ENCODE measurements around the gene SHANK2. TPM values are rescaled to one million over a fixed set of nuclear protein-coding genes. Genes with fewer than 3 reads are reported as not detected.

SHANK2 gene
- total RNA-seq, 1 donor from 2014 or later = 40.0 TPM

GRCh38 chr11:71202598-71202944 lies 49.8 kb downstream of the SHANK2 start:
- DNase-seq (ENCODE audit: low spot score) = no peak

Other genes starting within 250 kb of the SHANK2 start
- gene DHCR7, start 195.8 kb upstream of the SHANK2 start, total RNA-seq (ENCODE audit: insufficient read depth, low replicate concordance) = 6.0 TPM
- 92.9 TPM for gene NADSYN1, start 200.6 kb upstream of the SHANK2 start, total RNA-seq (ENCODE audit: insufficient read depth, low replicate concordance)

Data from umbilical cord (tissue), 2 donors.